Activated naive CD8-positive, alpha-beta T cell treated with anti-CD3 and anti-CD28 coated beads, Interleukin-2, amount 50 U/mL, for 24 hours (primary cell): ENCODE measurements around the gene CDKL4.
A peak's percentile ranks its signal among the peaks of the same experiment; 100 is the strongest.
"Not testable (repeated sequence)": the region's sequence is repeated elsewhere in the genome, so short reads cannot be mapped to it uniquely, and the experiment has no call there.

Source experiments
- ATAC-seq: fragments of 150-1000 bp; cut with Tn5 transposase; one replicate; pipeline ENCODE4 v1.10.0; 2021
- DNase-seq: peaks from one replicate; pipeline ENCODE4 v3.0.0; 2021
- H3K27ac Mint-ChIP-seq: one replicate; pipeline ENCODE4 v1.8.0; 2021; ENCODE audit warnings: mild to moderate bottlenecking, mixed read lengths
- H3K27me3 Mint-ChIP-seq: one replicate; pipeline ENCODE4 v1.8.0; 2021; ENCODE audit warnings: mixed read lengths
- H3K36me3 Mint-ChIP-seq: one replicate; pipeline ENCODE4 v1.8.0; 2021; ENCODE audit warnings: low read depth, mixed read lengths
- H3K4me1 Mint-ChIP-seq: one replicate; pipeline ENCODE4 v1.8.0; 2021; ENCODE audit warnings: mixed read lengths
- H3K4me3 Mint-ChIP-seq: one replicate; pipeline ENCODE4 v1.8.0; 2021; ENCODE audit warnings: mild to moderate bottlenecking, moderate library complexity, mixed read lengths
- H3K9me3 Mint-ChIP-seq: one replicate; pipeline ENCODE4 v1.8.0; 2021; ENCODE audit warnings: mixed read lengths

CDKL4 gene

GRCh38 chr2:39150890-39151497 lies 92.8 kb downstream of the CDKL4 start:
- H3K27ac Mint-ChIP-seq: no peak overlapping the region
- H3K27me3 Mint-ChIP-seq: no peaks in the 10 kb centered on the region

GRCh38 chr2:39150102-39150562 lies 93.6 kb downstream of the CDKL4 start:
- H3K36me3 Mint-ChIP-seq: no peaks in the 10 kb centered on the region
- H3K9me3 Mint-ChIP-seq: no peaks in the 10 kb centered on the region
- ATAC-seq: no peak

More at GRCh38 chr2:39150890-39151497, 92.8 kb downstream of the CDKL4 start:
- Mint-ChIP-seq H3K4me1 (peaks cover 3% of the 10 kb centered on the region), H3K4me3 (no peak overlapping the region), H3K9me3 (no peaks in the 10 kb centered on the region), H3K36me3 (no peaks in the 10 kb centered on the region)
- DNase-seq: no peak
- ATAC-seq: no peak

GRCh38 chr2:39146630-39147029 lies 97.1 kb downstream of the CDKL4 start:
- H3K4me1 Mint-ChIP-seq: peaks cover 18% of the 10 kb centered on the region
- no peak overlapping the region for H3K27ac Mint-ChIP-seq
- H3K4me3 Mint-ChIP-seq: no peak overlapping the region
- no peak for DNase-seq
- ATAC-seq: no peak
- H3K27me3 Mint-ChIP-seq: no peaks in the 10 kb centered on the region
- no peaks in the 10 kb centered on the region for H3K36me3 Mint-ChIP-seq
- no peaks in the 10 kb centered on the region for H3K9me3 Mint-ChIP-seq

More at GRCh38 chr2:39150102-39150562, 93.6 kb downstream of the CDKL4 start:
- H3K27ac Mint-ChIP-seq: no peak overlapping the region
- no peaks in the 10 kb centered on the region for H3K27me3 Mint-ChIP-seq
- no peak overlapping the region for H3K4me3 Mint-ChIP-seq
- H3K4me1 Mint-ChIP-seq: peaks cover 3% of the 10 kb centered on the region
- no peak for DNase-seq

- ATAC-seq (no peak), DNase-seq (no peak)
- Mint-ChIP-seq H3K4me1 (peaks cover 23% of the 10 kb centered on the region), H3K9me3 (no peaks in the 10 kb centered on the region), H3K4me3 (no peak overlapping the region), H3K27ac (no peak overlapping the region), H3K27me3 (no peaks in the 10 kb centered on the region), H3K36me3 (no peaks in the 10 kb centered on the region)
Measured at GRCh38 chr2:39145906-39146421, 97.8 kb downstream of the CDKL4 start.

- no peak overlapping the region for H3K27ac Mint-ChIP-seq
- DNase-seq: no peak
- H3K9me3 Mint-ChIP-seq: no peaks in the 10 kb centered on the region
- no peak for ATAC-seq
- H3K4me1 Mint-ChIP-seq: peaks cover 31% of the 10 kb centered on the region
- no peak overlapping the region for H3K4me3 Mint-ChIP-seq
- no peaks in the 10 kb centered on the region for H3K36me3 Mint-ChIP-seq
- no peaks in the 10 kb centered on the region for H3K27me3 Mint-ChIP-seq
Measured at GRCh38 chr2:39144416-39144815, 99.4 kb downstream of the CDKL4 start.

- H3K27ac Mint-ChIP-seq: no peak overlapping the region
- no peaks in the 10 kb centered on the region for H3K27me3 Mint-ChIP-seq
- H3K4me1 Mint-ChIP-seq: peaks cover 37% of the 10 kb centered on the region
- no peaks in the 10 kb centered on the region for H3K36me3 Mint-ChIP-seq
- ATAC-seq: no peak
- no peaks in the 10 kb centered on the region for H3K9me3 Mint-ChIP-seq
- H3K4me3 Mint-ChIP-seq: no peak overlapping the region
- DNase-seq: no peak
Measured at GRCh38 chr2:39142904-39143605, 100.7 kb downstream of the CDKL4 start.

GRCh38 chr2:39141334-39142271 lies 102.2 kb downstream of the CDKL4 start:
- Mint-ChIP-seq H3K27ac (no peak overlapping the region), H3K4me3 (no peak overlapping the region), H3K4me1 (peaks cover 42% of the 10 kb centered on the region), H3K9me3 (no peaks in the 10 kb centered on the region), H3K36me3 (no peaks in the 10 kb centered on the region), H3K27me3 (no peaks in the 10 kb centered on the region)
- DNase-seq (no peak), ATAC-seq (no peak)

- DNase-seq, H3K4me3 Mint-ChIP-seq, ATAC-seq, H3K27ac Mint-ChIP-seq, H3K36me3 Mint-ChIP-seq, H3K9me3 Mint-ChIP-seq, H3K27me3 Mint-ChIP-seq: not testable (repeated sequence)
- H3K4me1 Mint-ChIP-seq: peaks cover 48% of the 10 kb centered on the region
Measured at GRCh38 chr2:39140948-39141333, 102.8 kb downstream of the CDKL4 start.

GRCh38 chr2:39140322-39140847 lies 103.4 kb downstream of the CDKL4 start:
- no peak for DNase-seq
- Mint-ChIP-seq H3K27ac (no peak overlapping the region), H3K36me3 (no peaks in the 10 kb centered on the region), H3K4me1 (peaks cover 54% of the 10 kb centered on the region), H3K27me3 (no peaks in the 10 kb centered on the region), H3K4me3 (no peak overlapping the region), H3K9me3 (no peaks in the 10 kb centered on the region)
- no peak for ATAC-seq

- Mint-ChIP-seq H3K36me3 (no peaks in the 10 kb centered on the region), H3K9me3 (no peaks in the 10 kb centered on the region), H3K27ac (peak overlapping the region; percentile 54), H3K4me1 (peaks cover 55% of the 10 kb centered on the region), H3K4me3 (no peak overlapping the region), H3K27me3 (no peaks in the 10 kb centered on the region)
- DNase-seq (no peak), ATAC-seq (no peak)
Measured at GRCh38 chr2:39139511-39140237, 104.1 kb downstream of the CDKL4 start.

- Mint-ChIP-seq H3K36me3 (no peaks in the 10 kb centered on the region), H3K27me3 (no peaks in the 10 kb centered on the region), H3K4me3 (no peak overlapping the region), H3K27ac (no peak overlapping the region), H3K9me3 (no peaks in the 10 kb centered on the region), H3K4me1 (peaks cover 58% of the 10 kb centered on the region)
- ATAC-seq (no peak), DNase-seq (no peak)
Measured at GRCh38 chr2:39138837-39139211, 104.9 kb downstream of the CDKL4 start.

- H3K27ac Mint-ChIP-seq, H3K9me3 Mint-ChIP-seq, H3K4me3 Mint-ChIP-seq, H3K27me3 Mint-ChIP-seq, DNase-seq, ATAC-seq, H3K36me3 Mint-ChIP-seq: not testable (repeated sequence)
- H3K4me1 Mint-ChIP-seq: peaks cover 59% of the 10 kb centered on the region
Measured at GRCh38 chr2:39138187-39138836, 105.5 kb downstream of the CDKL4 start.

GRCh38 chr2:39136799-39137198 lies 107.0 kb downstream of the CDKL4 start:
- H3K27me3 Mint-ChIP-seq: no peaks in the 10 kb centered on the region
- no peaks in the 10 kb centered on the region for H3K9me3 Mint-ChIP-seq
- H3K36me3 Mint-ChIP-seq: no peaks in the 10 kb centered on the region
- ATAC-seq (peak; percentile 60), DNase-seq (no peak)
- H3K4me3 Mint-ChIP-seq: peak overlapping the region; percentile 28
- H3K27ac Mint-ChIP-seq: peak overlapping the region; percentile 26
- peaks cover 50% of the 10 kb centered on the region for H3K4me1 Mint-ChIP-seq
